ENCODE data around the gene ROBO4.

Gene ROBO4

DNA sequence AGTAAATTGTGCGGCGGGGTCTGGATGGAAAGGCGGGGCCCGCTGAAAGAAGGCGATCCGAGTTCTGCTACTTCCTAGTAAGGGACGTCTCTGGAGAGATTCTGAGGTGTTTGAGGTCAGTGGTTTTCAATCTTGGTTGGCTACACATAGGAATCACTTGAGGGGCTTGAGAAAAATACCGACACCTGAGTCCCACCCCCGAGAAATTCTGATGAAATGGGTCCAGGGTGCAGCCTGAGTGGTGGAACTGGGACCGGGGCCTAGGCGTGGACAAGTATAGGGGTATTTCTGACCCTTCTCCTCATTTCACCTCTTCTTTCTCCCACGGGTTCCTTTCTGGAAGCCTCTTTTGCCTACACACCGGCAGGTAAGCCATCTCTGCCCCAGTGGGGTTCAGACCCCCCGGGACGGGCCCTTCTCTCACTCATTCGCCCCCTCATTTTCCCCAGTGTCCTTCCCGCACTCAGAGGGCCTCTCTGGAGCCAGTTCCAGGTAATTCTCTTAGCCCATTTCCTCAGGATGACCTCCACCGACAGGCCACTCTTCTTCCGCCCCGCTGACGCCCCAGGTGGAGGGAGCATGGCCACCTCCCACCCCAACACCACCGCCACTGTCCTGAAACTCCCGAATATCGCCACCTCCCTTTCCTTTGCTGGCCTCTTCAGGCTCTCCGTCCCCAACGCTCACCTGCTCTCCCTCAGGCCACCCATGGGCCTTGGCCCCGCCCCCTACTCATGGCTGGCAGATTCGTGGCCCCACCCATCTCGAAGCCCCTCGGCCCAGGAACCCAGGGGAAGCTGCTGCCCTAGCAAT lies 20.6 kb downstream of the ROBO4 start:
- Histone ChIP-seq H3K4me3 (ENCODE audit: low read length) (peak overlapping the region; percentile 81), H3K4me1 (ENCODE audit: control insufficient read depth, insufficient read depth, low read length) (peaks cover 13% of the 10 kb centered on the region), H3K36me3 (ENCODE audit: insufficient read depth, low read length) (no peaks in the 10 kb centered on the region), H3K9ac (ENCODE audit: low read depth, low read length) (peak overlapping the region; percentile 93), H3K4me2 (ENCODE audit: low read length) (peak overlapping the region; percentile 95), H3K27me3 (ENCODE audit: control insufficient read depth, insufficient read depth, low read length) (peaks cover 23% of the 10 kb centered on the region), H3K9me3 (replicated peaks; ENCODE audit: low read length) (no peaks in the 10 kb centered on the region)

DNA sequence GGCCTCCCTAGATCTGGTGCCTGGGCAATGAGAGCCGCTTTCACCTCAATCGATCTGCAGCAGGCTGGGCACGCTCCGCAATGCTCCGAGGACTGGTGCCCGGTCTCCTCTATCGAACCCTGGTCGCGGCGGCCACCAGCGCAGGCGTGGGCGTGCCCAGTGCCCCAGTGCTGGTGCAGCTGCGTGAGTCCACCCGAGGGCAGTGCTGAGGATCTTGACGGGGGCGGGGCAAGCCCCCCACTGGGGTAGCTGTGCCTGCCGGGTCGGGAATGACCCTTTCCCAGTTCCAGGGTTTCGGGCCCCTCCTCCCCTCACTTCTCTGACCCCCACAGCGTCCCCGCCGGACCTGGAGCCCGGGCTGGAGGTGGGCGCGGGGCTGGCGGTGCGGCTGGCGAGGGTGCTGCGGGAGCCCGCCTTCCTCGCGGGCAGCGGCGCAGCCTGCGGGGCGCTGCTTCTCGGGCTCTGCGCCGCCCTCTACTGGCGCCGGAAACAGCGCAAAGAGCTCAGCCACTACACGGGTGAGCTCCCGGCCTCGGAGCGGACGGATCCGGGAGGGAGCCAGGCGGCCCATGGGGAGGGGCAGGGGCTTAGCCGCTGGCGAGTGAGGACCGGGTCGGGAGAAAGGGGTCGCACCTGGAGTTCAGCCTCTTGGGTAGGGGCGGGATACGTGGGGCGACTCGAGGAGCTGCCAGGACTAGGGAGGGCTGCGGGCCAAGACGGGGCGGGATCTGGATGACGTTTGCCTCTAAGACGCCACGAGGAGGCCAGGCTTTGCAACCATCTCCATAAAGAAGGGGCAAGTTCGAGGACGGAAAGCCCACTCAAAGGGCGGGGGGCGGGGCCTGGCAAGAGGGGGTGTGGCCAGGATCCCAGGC lies 21.5 kb downstream of the ROBO4 start:
- Histone ChIP-seq H3K4me1 (ENCODE audit: control insufficient read depth, insufficient read depth, low read length) (peaks cover 13% of the 10 kb centered on the region), H3K4me3 (ENCODE audit: low read length) (peak overlapping the region; percentile 81), H3K27me3 (ENCODE audit: control insufficient read depth, insufficient read depth, low read length) (peaks cover 31% of the 10 kb centered on the region), H3K36me3 (ENCODE audit: insufficient read depth, low read length) (no peaks in the 10 kb centered on the region), H3K4me2 (ENCODE audit: low read length) (peak overlapping the region; percentile 95), H3K9me3 (replicated peaks; ENCODE audit: low read length) (no peaks in the 10 kb centered on the region), H3K9ac (ENCODE audit: low read depth, low read length) (peak overlapping the region; percentile 93)

DNA sequence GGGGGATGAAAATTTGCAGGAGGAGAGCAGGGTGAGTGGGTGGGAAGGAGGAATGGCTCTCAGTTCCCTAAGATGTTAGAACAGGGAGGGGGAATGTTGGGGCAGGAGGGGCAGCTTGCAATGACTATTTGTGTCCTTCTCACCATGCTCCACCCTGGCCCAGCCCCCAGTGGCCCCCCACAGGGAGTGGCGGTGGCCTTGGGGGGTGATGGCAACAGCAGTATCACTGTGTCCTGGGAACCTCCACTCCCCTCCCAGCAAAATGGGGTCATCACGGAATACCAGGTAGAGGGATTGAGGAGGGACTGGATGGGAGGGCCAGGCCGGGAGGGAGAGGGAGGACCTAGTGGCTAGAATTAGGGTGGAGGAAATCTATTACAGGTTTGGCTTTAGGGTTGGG lies 22.3 kb downstream of the ROBO4 start:
- Histone ChIP-seq H3K9me3 (replicated peaks; ENCODE audit: low read length) (no peaks in the 10 kb centered on the region), H3K4me2 (ENCODE audit: low read length) (peak overlapping the region; percentile 95), H3K36me3 (ENCODE audit: insufficient read depth, low read length) (no peaks in the 10 kb centered on the region), H3K27me3 (ENCODE audit: control insufficient read depth, insufficient read depth, low read length) (peaks cover 39% of the 10 kb centered on the region), H3K4me1 (ENCODE audit: control insufficient read depth, insufficient read depth, low read length) (peaks cover 13% of the 10 kb centered on the region), H3K4me3 (ENCODE audit: low read length) (peak overlapping the region; percentile 81), H3K9ac (ENCODE audit: low read depth, low read length) (peak overlapping the region; percentile 93)

DNA sequence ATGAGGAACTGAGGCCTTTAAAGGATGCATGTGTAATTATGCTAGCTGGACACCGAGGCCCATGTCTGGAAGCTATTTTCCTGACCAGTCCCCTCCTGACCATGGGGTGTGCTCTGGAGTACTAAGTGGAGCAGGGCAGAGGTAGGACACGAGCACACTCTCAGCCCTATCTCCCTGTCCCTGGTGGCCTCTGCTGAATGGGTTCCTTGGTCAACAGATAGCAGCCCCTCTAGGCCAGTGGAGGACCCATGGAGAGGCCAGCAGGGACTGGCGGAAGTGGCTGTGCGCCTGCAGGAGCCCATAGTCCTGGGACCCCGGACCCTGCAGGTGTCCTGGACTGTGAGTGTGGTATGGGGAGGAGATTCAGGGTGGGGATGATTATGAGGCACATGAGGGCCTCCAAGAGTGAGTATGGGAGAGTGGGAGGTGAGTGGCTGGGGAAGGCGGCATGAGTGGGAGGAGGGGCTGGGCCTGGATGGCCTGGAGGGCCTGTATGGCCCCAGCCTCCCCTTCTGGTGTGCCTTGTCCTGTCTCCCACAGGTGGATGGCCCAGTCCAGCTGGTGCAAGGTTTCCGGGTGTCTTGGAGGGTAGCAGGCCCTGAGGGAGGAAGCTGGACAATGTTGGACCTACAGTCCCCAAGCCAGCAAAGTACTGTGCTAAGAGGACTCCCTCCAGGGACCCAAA lies 23.0 kb downstream of the ROBO4 start:
- Histone ChIP-seq H3K36me3 (ENCODE audit: insufficient read depth, low read length) (no peaks in the 10 kb centered on the region), H3K9ac (ENCODE audit: low read depth, low read length) (no peak overlapping the region), H3K4me1 (ENCODE audit: control insufficient read depth, insufficient read depth, low read length) (peaks cover 13% of the 10 kb centered on the region), H3K27me3 (ENCODE audit: control insufficient read depth, insufficient read depth, low read length) (peaks cover 46% of the 10 kb centered on the region), H3K9me3 (replicated peaks; ENCODE audit: low read length) (no peaks in the 10 kb centered on the region), H3K4me3 (ENCODE audit: low read length) (no peak overlapping the region), H3K4me2 (ENCODE audit: low read length) (no peak overlapping the region)

DNA sequence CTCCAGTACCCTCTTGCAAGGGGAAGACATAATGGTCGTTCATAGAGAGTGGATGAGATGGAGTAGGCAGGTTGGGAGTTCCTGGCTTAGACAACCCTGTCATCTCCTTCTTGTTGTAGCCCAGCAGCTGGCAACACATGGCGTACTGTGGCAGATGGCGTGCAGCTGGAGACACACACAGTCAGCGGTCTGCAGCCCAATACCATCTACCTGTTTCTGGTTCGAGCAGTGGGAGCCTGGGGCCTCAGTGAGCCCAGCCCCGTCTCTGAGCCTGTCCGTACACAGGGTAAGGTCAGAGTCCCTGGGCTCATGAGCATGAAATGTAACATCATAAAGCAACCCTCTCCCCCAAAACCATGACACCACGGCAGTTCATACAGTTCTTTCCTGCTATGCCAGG lies 23.7 kb downstream of the ROBO4 start:
- Histone ChIP-seq H3K9me3 (replicated peaks; ENCODE audit: low read length) (no peaks in the 10 kb centered on the region), H3K4me1 (ENCODE audit: control insufficient read depth, insufficient read depth, low read length) (peaks cover 17% of the 10 kb centered on the region), H3K4me3 (ENCODE audit: low read length) (no peak overlapping the region), H3K36me3 (ENCODE audit: insufficient read depth, low read length) (no peaks in the 10 kb centered on the region), H3K9ac (ENCODE audit: low read depth, low read length) (no peak overlapping the region), H3K4me2 (ENCODE audit: low read length) (no peak overlapping the region), H3K27me3 (ENCODE audit: control insufficient read depth, insufficient read depth, low read length) (peaks cover 54% of the 10 kb centered on the region)

DNA sequence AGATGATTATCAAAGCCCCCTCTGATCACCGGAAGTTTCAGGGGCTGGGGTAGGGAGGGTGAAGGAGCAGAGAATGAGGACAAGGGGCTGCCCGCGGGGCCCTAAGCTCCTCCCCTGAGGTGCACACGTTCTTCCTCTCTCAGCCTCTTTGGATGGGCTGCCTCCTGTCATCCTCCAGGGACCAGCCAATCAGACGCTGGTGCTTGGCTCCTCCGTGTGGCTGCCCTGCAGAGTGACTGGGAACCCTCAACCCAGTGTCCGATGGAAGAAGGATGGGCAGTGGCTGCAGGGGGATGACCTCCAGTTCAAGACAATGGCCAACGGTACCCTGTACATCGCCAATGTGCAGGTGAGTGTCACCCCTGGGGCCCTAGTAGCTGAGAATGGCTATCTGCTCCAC lies 24.9 kb downstream of the ROBO4 start:
- H3K4me3 ChIP-seq (ENCODE audit: low read length): no peak overlapping the region
- H3K27me3 ChIP-seq (ENCODE audit: control insufficient read depth, insufficient read depth, low read length): peaks cover 66% of the 10 kb centered on the region
- no peak overlapping the region for H3K4me2 ChIP-seq (ENCODE audit: low read length)
- H3K4me1 ChIP-seq (ENCODE audit: control insufficient read depth, insufficient read depth, low read length): peaks cover 21% of the 10 kb centered on the region
- no peaks in the 10 kb centered on the region for H3K9me3 ChIP-seq (replicated peaks; ENCODE audit: low read length)
- no peak overlapping the region for H3K9ac ChIP-seq (ENCODE audit: low read depth, low read length)
- H3K36me3 ChIP-seq (ENCODE audit: insufficient read depth, low read length): no peaks in the 10 kb centered on the region

DNA sequence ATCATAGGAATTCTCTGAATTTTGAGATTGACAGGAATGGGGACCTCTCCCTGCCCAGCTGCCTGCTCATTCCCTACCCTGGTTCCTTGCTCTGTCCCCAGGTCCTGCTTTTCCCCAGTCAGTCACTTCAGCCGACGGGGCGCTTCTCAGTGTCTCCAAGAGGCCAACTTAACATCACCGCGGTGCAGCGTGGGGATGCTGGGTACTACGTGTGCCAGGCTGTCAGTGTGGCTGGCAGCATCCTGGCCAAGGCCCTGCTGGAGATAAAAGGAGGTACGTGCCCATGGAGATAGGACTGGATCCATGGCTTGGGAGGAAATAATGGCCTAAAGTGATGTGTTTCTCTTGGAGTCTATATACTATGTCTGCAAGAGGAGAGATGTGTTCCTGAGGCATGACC lies 25.4 kb downstream of the ROBO4 start:
- peaks cover 69% of the 10 kb centered on the region for H3K27me3 ChIP-seq (ENCODE audit: control insufficient read depth, insufficient read depth, low read length)
- peaks cover 21% of the 10 kb centered on the region for H3K4me1 ChIP-seq (ENCODE audit: control insufficient read depth, insufficient read depth, low read length)
- no peaks in the 10 kb centered on the region for H3K36me3 ChIP-seq (ENCODE audit: insufficient read depth, low read length)
- no peak overlapping the region for H3K4me2 ChIP-seq (ENCODE audit: low read length)
- H3K4me3 ChIP-seq (ENCODE audit: low read length): no peak overlapping the region
- H3K9ac ChIP-seq (ENCODE audit: low read depth, low read length): no peak overlapping the region
- no peaks in the 10 kb centered on the region for H3K9me3 ChIP-seq (replicated peaks; ENCODE audit: low read length)

DNA sequence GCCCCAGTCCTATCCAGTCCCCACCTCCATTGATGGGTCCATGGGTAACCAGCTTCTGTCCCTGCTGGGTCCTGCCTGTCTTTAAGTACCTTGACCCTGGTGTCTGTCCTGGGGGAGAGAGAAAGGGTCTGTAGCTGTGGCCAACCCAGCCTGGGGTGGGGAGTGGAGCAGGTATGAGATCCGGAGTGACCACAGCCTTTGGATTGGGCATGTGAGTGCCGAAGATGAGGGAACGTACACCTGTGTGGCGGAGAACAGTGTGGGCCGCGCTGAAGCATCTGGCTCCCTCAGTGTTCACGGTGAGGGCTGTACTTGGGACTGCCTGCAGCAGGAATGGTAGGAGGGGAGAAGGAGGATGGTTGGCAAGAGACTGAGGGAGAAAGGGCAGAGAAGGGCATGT lies 27.2 kb downstream of the ROBO4 start:
- Histone ChIP-seq H3K4me2 (ENCODE audit: low read length) (no peak overlapping the region), H3K4me1 (ENCODE audit: control insufficient read depth, insufficient read depth, low read length) (peaks cover 19% of the 10 kb centered on the region), H3K36me3 (ENCODE audit: insufficient read depth, low read length) (no peaks in the 10 kb centered on the region), H3K9me3 (replicated peaks; ENCODE audit: low read length) (no peaks in the 10 kb centered on the region), H3K4me3 (ENCODE audit: low read length) (no peak overlapping the region), H3K27me3 (ENCODE audit: control insufficient read depth, insufficient read depth, low read length) (peaks cover 87% of the 10 kb centered on the region), H3K9ac (ENCODE audit: low read depth, low read length) (no peak overlapping the region)

DNA sequence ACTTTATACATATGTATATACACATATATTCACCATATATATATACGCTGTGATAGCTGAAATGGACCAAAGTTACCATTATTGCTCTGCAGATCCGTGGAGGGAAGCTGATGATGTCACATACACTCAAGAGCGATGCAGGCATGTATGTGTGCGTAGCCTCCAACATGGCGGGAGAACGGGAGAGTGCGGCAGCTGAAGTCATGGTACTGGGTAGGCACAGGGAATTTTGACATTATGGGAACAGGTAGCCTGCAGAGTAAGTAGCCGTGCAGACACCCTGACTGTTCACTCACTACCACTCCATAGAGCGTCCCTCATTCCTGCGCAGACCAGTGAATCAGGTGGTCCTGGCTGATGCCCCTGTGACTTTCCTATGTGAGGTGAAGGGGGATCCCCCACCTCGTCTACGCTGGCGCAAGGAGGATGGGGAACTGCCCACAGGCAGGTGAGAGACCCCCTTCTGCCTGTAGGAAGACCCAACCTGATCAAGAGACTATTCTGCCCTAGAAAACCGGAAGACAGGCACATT lies 27.7 kb downstream of the ROBO4 start:
- Histone ChIP-seq H3K27me3 (ENCODE audit: control insufficient read depth, insufficient read depth, low read length) (peaks cover 92% of the 10 kb centered on the region), H3K9me3 (replicated peaks; ENCODE audit: low read length) (no peaks in the 10 kb centered on the region), H3K4me1 (ENCODE audit: control insufficient read depth, insufficient read depth, low read length) (peaks cover 24% of the 10 kb centered on the region)

DNA sequence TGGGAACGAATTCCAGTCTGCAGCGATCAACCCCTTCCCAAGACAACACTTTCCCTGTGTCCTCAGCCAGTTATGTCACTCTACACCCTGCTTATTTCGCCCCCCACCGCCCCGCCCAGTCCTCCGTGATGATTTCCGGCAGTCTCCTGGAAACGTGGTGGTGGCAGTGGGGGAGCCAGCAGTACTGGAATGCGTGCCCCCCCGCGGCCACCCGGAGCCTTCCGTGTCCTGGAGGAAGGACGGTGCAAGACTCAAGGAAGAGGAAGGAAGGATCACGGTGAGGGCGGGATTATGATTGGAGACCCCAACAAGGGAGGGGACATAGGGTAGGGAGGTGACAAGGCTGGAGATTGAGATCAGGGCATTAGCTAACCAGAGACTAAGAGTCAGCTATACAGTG lies 28.3 kb downstream of the ROBO4 start:
- Histone ChIP-seq H3K9ac (ENCODE audit: low read depth, low read length) (no peak overlapping the region), H3K4me2 (ENCODE audit: low read length) (peak overlapping the region; percentile 51), H3K4me3 (ENCODE audit: low read length) (no peak overlapping the region), H3K36me3 (ENCODE audit: insufficient read depth, low read length) (no peaks in the 10 kb centered on the region), H3K4me1 (ENCODE audit: control insufficient read depth, insufficient read depth, low read length) (peaks cover 25% of the 10 kb centered on the region), H3K27me3 (ENCODE audit: control insufficient read depth, insufficient read depth, low read length) (peaks cover 97% of the 10 kb centered on the region), H3K9me3 (replicated peaks; ENCODE audit: low read length) (no peaks in the 10 kb centered on the region)

More for the DNA sequence above, 27.7 kb downstream of the ROBO4 start:
- H3K9ac ChIP-seq (ENCODE audit: low read depth, low read length): no peak overlapping the region
- H3K4me3 ChIP-seq (ENCODE audit: low read length): no peak overlapping the region
- no peak overlapping the region for H3K4me2 ChIP-seq (ENCODE audit: low read length)
- H3K36me3 ChIP-seq (ENCODE audit: insufficient read depth, low read length): no peaks in the 10 kb centered on the region

All from skeletal muscle satellite cell (primary cell).